ENCODE results near the gene ATP9A.

DNA sequence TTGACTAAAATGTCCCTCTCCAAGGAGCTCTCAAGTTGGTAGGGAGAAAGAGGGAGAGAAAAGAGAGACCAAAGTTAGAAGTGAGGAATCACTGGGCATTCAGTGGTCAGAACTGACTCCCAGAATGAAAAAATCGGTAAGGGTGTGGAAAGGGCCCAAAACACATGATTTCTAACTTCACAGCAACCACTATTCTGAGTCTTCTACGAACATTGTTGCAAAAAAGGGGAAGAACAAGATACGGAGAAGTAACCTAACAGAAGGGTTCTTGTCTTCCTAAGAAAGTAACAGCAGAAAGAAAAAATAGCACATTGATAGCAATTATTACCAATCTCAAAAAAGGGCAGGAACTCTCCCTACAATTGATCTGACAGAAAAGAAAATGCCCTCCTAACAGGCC lies 65.6 kb downstream of the ATP9A start:
- TF ChIP-seq, protein P1, sequence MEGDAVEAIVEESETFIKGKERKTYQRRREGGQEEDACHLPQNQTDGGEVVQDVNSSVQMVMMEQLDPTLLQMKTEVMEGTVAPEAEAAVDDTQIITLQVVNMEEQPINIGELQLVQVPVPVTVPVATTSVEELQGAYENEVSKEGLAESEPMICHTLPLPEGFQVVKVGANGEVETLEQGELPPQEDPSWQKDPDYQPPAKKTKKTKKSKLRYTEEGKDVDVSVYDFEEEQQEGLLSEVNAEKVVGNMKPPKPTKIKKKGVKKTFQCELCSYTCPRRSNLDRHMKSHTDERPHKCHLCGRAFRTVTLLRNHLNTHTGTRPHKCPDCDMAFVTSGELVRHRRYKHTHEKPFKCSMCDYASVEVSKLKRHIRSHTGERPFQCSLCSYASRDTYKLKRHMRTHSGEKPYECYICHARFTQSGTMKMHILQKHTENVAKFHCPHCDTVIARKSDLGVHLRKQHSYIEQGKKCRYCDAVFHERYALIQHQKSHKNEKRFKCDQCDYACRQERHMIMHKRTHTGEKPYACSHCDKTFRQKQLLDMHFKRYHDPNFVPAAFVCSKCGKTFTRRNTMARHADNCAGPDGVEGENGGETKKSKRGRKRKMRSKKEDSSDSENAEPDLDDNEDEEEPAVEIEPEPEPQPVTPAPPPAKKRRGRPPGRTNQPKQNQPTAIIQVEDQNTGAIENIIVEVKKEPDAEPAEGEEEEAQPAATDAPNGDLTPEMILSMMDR (IDR thresholded peaks at IDR 0.05; ENCODE audit: low read depth, low read length, missing input control): no peak
- no peak for TF ChIP-seq RXRA (IDR thresholded peaks at IDR 0.05)
- TF ChIP-seq RAD21 (IDR thresholded peaks at IDR 0.05): no peak
- TF ChIP-seq, protein P2, sequence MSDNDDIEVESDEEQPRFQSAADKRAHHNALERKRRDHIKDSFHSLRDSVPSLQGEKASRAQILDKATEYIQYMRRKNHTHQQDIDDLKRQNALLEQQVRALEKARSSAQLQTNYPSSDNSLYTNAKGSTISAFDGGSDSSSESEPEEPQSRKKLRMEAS (IDR thresholded peaks at IDR 0.05): no peak
- TF ChIP-seq SP1 (IDR thresholded peaks at IDR 0.05): no peak
- no peak for TF ChIP-seq HNF4A (conservative IDR thresholded peaks at IDR 0.05)

All from liver (tissue), 3 donors.